Prostate gland (tissue), 2 donors: ENCODE data around the gene MLN. TPM values are rescaled to one million over a fixed set of nuclear protein-coding genes. Genes with fewer than 3 reads are reported as not detected.

ENCODE experiments used
- DNase-seq: peaks from one replicate; pipeline ENCODE4 v3.0.0-alpha.2; 2019; ENCODE audit warnings: low spot score
- H3K27ac ChIP-seq, 2 donors: fragments of 200-600 bp; sonication (generic); 2 replicates each; pipeline ENCODE4 v1.5.1; 2017 to 2019
- H3K27me3 ChIP-seq: fragments of 200-600 bp; sonication (generic); replicated peaks from 2 replicates; pipeline ENCODE4 v1.5.1; 2019; ENCODE audit not compliant: insufficient read depth
- H3K36me3 ChIP-seq, 2 donors: fragments of 200-600 bp; sonication (generic); 1 replicate in 1 of 2; 2 replicates in 1 of 2; pipeline versions ENCODE4 v1.5.1 to v1.8.1; 2017 to 2019
- H3K4me1 ChIP-seq: fragments of 200-600 bp; sonication (generic); replicated peaks from 2 replicates; pipeline ENCODE4 v1.5.1; 2019
- H3K4me3 ChIP-seq, 2 donors: fragments of 200-600 bp; sonication (generic); 2 replicates each; pipeline ENCODE4 v1.5.1; 2017 to 2019
- H3K9me3 ChIP-seq: fragments of 200-600 bp; sonication (generic); 2 replicates; pipeline ENCODE4 v1.5.1; 2017
- POLR2A ChIP-seq: fragments of 450-650 bp; IDR thresholded peaks from one replicate; pipeline ENCODE4 v1.6.1; 2016; ENCODE audit warnings: antibody characterized with exemption, mild to moderate bottlenecking
- POLR2AphosphoS5 ChIP-seq: sonication (generic); formaldehyde crosslinking; IDR thresholded peaks from one replicate; pipeline ENCODE4 v1.6.1; 2017; ENCODE audit warnings: antibody characterized with exemption
- WGBS: methylation state at CpG from one replicate; pipeline ENCODE4 v1.1.5; 2018; 5-methylcytosine and 5-hydroxymethylcytosine counted together
- intact Hi-C: fragments of 100-400 bp; cut with DNase I; formaldehyde crosslinking; loops from one replicate; pipeline ENCODE4 v1.14.2; 2022
- total RNA-seq, 2 donors: library from RNA; depleted of rRNA; stranded (reverse); fragments of >200 nt; gene quantifications; one replicate each; pipeline ENCODE4 v1.1.0, GENCODE V29; 2016
- TF ChIP-seq, protein P1 (sequence below), 4 experiments: fragments of 200-600 bp in 2 of 4; fragments of 450-650 bp in 2 of 4; sonication (generic) in 2 of 4; IDR thresholded peaks; 1 replicate in 3 of 4; 2 replicates in 1 of 4; pipeline ENCODE4 v1.5.1; 2016 to 2019; ENCODE audit warnings: antibody characterized with exemption in 4 of 4, mild to moderate bottlenecking in 2 of 4, moderate library complexity in 2 of 4

The MLN gene
- total RNA-seq, 2 donors from 2014 or later: not detected

DNA sequence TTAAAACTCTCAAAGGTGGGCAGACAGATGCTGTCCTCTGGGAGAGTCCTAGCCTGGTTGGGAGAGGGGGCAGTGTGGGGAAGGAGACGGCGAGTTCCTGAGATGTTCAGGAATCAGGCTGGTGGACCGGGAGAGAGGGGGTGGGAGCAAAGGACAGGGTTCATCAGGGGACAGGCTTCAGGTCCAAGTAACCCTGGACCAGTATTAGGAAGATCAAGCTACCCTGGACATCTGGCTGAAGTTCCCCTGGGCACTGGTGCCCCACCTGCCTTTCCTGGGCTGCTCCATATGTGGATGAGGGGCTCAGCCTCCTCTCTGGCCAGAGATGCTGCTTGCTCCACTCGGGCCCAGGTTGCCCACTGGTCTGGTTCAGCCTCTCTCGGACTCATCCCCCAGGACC, 56.0 kb downstream of the MLN start:
- H3K27me3 ChIP-seq: no peaks in the 10 kb centered on the region
- no peak overlapping the region for H3K4me3 ChIP-seq
- 94% methylated on average over 5 of the region's 5 CpGs for WGBS
- no peak for DNase-seq
- H3K36me3 ChIP-seq: no peaks in the 10 kb centered on the region
- no peaks in the 10 kb centered on the region for H3K9me3 ChIP-seq
- TF ChIP-seq POLR2A (no peak), POLR2AphosphoS5 (no peak)
- TF ChIP-seq, protein P1, sequence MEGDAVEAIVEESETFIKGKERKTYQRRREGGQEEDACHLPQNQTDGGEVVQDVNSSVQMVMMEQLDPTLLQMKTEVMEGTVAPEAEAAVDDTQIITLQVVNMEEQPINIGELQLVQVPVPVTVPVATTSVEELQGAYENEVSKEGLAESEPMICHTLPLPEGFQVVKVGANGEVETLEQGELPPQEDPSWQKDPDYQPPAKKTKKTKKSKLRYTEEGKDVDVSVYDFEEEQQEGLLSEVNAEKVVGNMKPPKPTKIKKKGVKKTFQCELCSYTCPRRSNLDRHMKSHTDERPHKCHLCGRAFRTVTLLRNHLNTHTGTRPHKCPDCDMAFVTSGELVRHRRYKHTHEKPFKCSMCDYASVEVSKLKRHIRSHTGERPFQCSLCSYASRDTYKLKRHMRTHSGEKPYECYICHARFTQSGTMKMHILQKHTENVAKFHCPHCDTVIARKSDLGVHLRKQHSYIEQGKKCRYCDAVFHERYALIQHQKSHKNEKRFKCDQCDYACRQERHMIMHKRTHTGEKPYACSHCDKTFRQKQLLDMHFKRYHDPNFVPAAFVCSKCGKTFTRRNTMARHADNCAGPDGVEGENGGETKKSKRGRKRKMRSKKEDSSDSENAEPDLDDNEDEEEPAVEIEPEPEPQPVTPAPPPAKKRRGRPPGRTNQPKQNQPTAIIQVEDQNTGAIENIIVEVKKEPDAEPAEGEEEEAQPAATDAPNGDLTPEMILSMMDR (IDR thresholded peaks at IDR 0.05): no peak
- intact Hi-C loops: no loop called here
- peak overlapping the region; percentile 74 to 85 for H3K27ac ChIP-seq
- H3K4me1 ChIP-seq: peaks cover 22% of the 10 kb centered on the region

DNA sequence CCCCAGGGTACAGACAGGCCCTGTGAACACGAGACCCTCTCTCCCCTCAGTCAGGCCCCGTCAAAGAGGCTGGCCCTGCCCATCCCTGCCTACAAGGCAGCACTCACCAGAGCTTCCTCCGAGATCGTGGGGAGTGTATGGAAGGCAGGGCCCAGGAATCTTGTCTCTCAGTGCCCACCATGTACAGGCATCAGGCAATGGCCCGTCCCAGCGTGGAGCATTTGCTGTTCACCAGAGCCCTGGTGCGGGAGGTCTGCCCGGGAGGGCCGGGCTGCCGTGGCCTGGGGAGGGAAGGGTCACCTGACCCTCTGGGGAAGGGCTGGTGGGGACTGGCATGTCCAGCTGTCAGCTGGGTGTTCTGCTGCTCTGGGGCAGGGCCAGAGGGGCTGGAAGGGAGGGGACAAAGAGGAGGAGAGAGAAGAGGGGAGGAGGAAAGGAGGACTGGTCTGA, 57.1 kb downstream of the MLN start, which contains the start of gene IP6K3:
Gene IP6K3 (minus strand): TSS at position 255 of the 450 bp plus-strand sequence. CDS start 11,429 bp downstream, outside the sequence.
- 61% methylated on average over 9 of the region's 10 CpGs for WGBS
- no peaks in the 10 kb centered on the region for H3K36me3 ChIP-seq
- TF ChIP-seq POLR2A: no peak
- no peak for TF ChIP-seq POLR2AphosphoS5
- TF ChIP-seq, protein P1 (IDR thresholded peaks at IDR 0.05): no peak
- peak within 1 kb of the TSS; percentile 74 to 85 for H3K27ac ChIP-seq
- H3K27me3 ChIP-seq: no peaks in the 10 kb centered on the region
- intact Hi-C loops: no loop called here
- H3K9me3 ChIP-seq: no peaks in the 10 kb centered on the region
- H3K4me1 ChIP-seq: peaks cover 22% of the 10 kb centered on the region
- DNase-seq: no peak
- H3K4me3 ChIP-seq: peak within 1 kb of the TSS; percentile 7 to 13

- Histone ChIP-seq H3K9me3 (no peaks in the 10 kb centered on the region), H3K27ac (peak overlapping the region; percentile 74 to 85), H3K4me1 (peaks cover 22% of the 10 kb centered on the region), H3K4me3 (peak overlapping the region; percentile 7 to 13), H3K36me3 (no peaks in the 10 kb centered on the region), H3K27me3 (no peaks in the 10 kb centered on the region)
- DNase-seq: no peak
- WGBS: 43% methylated on average over 14 of the region's 14 CpGs
- intact Hi-C loops: no loop called here
- TF ChIP-seq, protein P1 (IDR thresholded peaks at IDR 0.05): no peak
- TF ChIP-seq POLR2A (no peak), POLR2AphosphoS5 (no peak)
Measured at GRCh38 chr6:33746036-33746600, 57.7 kb downstream of the MLN start.

- Histone ChIP-seq H3K9me3 (no peaks in the 10 kb centered on the region), H3K4me1 (peaks cover 22% of the 10 kb centered on the region), H3K27me3 (no peaks in the 10 kb centered on the region), H3K27ac (peak overlapping the region; percentile 74 to 85), H3K4me3 (peak overlapping the region in 1 of 2 donors; percentile 13), H3K36me3 (no peaks in the 10 kb centered on the region)
- no peak for DNase-seq
- WGBS: 70% methylated on average over 7 of the region's 7 CpGs
- TF ChIP-seq POLR2AphosphoS5: no peak
- no peak for TF ChIP-seq POLR2A
- TF ChIP-seq, protein P1 (IDR thresholded peaks at IDR 0.05): no peak
- intact Hi-C loops: no loop called here
Measured at GRCh38 chr6:33745548-33745947, 58.3 kb downstream of the MLN start.
